Activated T-cell treated with anti-CD3 and anti-CD28 coated beads, Interleukin-2, amount 50 U/mL, for 24 hours (primary cell): ENCODE results near the gene WHRN.

Source experiments
- DNase-seq: peaks from one replicate; pipeline ENCODE4 v3.0.0-alpha.2; 2020
- H3K27ac Mint-ChIP-seq: 2 replicates; pipeline ENCODE4 v1.8.0; 2020; ENCODE audit warnings: mild to moderate bottlenecking, mixed read lengths
- H3K27me3 Mint-ChIP-seq: 2 replicates; pipeline ENCODE4 v1.8.0; 2020; ENCODE audit warnings: mixed read lengths
- H3K36me3 Mint-ChIP-seq: 2 replicates; pipeline ENCODE4 v1.8.0; 2020; ENCODE audit warnings: low read depth, mixed read lengths
- H3K4me1 Mint-ChIP-seq: 2 replicates; pipeline ENCODE4 v1.8.0; 2020; ENCODE audit warnings: low read depth, mixed read lengths
- H3K4me3 Mint-ChIP-seq: 2 replicates; pipeline ENCODE4 v1.8.0; 2020; ENCODE audit warnings: mild to moderate bottlenecking, moderate library complexity, mixed read lengths
- H3K9me3 Mint-ChIP-seq: 2 replicates; pipeline ENCODE4 v1.8.0; 2020; ENCODE audit warnings: mixed read lengths

WHRN gene

GRCh38 chr9:114505187-114506081, at the start of gene WHRN:
TSS of gene WHRN (minus strand) at chr9:114505473. CDS start at chr9:114504801, 672 bp downstream.
- Mint-ChIP-seq H3K4me3 (peak within 1 kb of the TSS; percentile 81), H3K36me3 (no peaks in the 10 kb centered on the region), H3K9me3 (no peaks in the 10 kb centered on the region), H3K27me3 (peaks cover 35% of the 10 kb centered on the region), H3K4me1 (peaks cover 37% of the 10 kb centered on the region), H3K27ac (peak within 1 kb of the TSS; percentile 74)
- DNase-seq, result peak; percentile 89

- Mint-ChIP-seq H3K4me3 (no peak overlapping the region), H3K9me3 (no peaks in the 10 kb centered on the region), H3K27me3 (peaks cover 3% of the 10 kb centered on the region), H3K36me3 (no peaks in the 10 kb centered on the region), H3K4me1 (no peaks in the 10 kb centered on the region), H3K27ac (no peak overlapping the region)
- DNase-seq, result no peak
Observed at GRCh38 chr9:114553202-114553601, 47.9 kb upstream of the WHRN start.

- Mint-ChIP-seq H3K27me3 (peaks cover 3% of the 10 kb centered on the region), H3K36me3 (no peaks in the 10 kb centered on the region), H3K4me3 (no peak overlapping the region), H3K9me3 (no peaks in the 10 kb centered on the region), H3K4me1 (no peaks in the 10 kb centered on the region), H3K27ac (no peak overlapping the region)
- no peak for DNase-seq
Observed at GRCh38 chr9:114552706-114553105, 47.4 kb upstream of the WHRN start.

- H3K27me3 Mint-ChIP-seq, result peaks cover 6% of the 10 kb centered on the region
- no peak overlapping the region for H3K27ac Mint-ChIP-seq
- H3K36me3 Mint-ChIP-seq, result no peaks in the 10 kb centered on the region
- no peaks in the 10 kb centered on the region for H3K9me3 Mint-ChIP-seq
- no peaks in the 10 kb centered on the region for H3K4me1 Mint-ChIP-seq
- no peak overlapping the region for H3K4me3 Mint-ChIP-seq
- DNase-seq, result no peak
Observed at GRCh38 chr9:114551750-114552685, 46.7 kb upstream of the WHRN start.

- Mint-ChIP-seq H3K9me3 (no peaks in the 10 kb centered on the region), H3K36me3 (no peaks in the 10 kb centered on the region), H3K27me3 (peaks cover 6% of the 10 kb centered on the region), H3K4me1 (no peaks in the 10 kb centered on the region), H3K4me3 (no peak overlapping the region), H3K27ac (no peak overlapping the region)
- no peak for DNase-seq
Observed at GRCh38 chr9:114549697-114550330, 44.5 kb upstream of the WHRN start.

- no peak overlapping the region for H3K4me3 Mint-ChIP-seq
- H3K27me3 Mint-ChIP-seq, result peaks cover 6% of the 10 kb centered on the region
- H3K36me3 Mint-ChIP-seq, result no peaks in the 10 kb centered on the region
- no peaks in the 10 kb centered on the region for H3K9me3 Mint-ChIP-seq
- H3K4me1 Mint-ChIP-seq, result no peaks in the 10 kb centered on the region
- H3K27ac Mint-ChIP-seq, result no peak overlapping the region
- DNase-seq, result no peak
Observed at GRCh38 chr9:114546851-114547250, 41.6 kb upstream of the WHRN start.

- H3K4me3 Mint-ChIP-seq, result no peak overlapping the region
- no peak overlapping the region for H3K27ac Mint-ChIP-seq
- H3K36me3 Mint-ChIP-seq, result no peaks in the 10 kb centered on the region
- no peaks in the 10 kb centered on the region for H3K4me1 Mint-ChIP-seq
- H3K9me3 Mint-ChIP-seq, result no peaks in the 10 kb centered on the region
- no peak for DNase-seq
- peaks cover 3% of the 10 kb centered on the region for H3K27me3 Mint-ChIP-seq
Observed at GRCh38 chr9:114545055-114545454, 39.8 kb upstream of the WHRN start.

- Mint-ChIP-seq H3K4me1 (peaks cover 5% of the 10 kb centered on the region), H3K9me3 (no peaks in the 10 kb centered on the region), H3K27me3 (no peaks in the 10 kb centered on the region), H3K36me3 (no peaks in the 10 kb centered on the region), H3K27ac (no peak overlapping the region), H3K4me3 (no peak overlapping the region)
- no peak for DNase-seq
Observed at GRCh38 chr9:114539701-114540380, 34.6 kb upstream of the WHRN start.

- no peaks in the 10 kb centered on the region for H3K9me3 Mint-ChIP-seq
- peaks cover 5% of the 10 kb centered on the region for H3K4me1 Mint-ChIP-seq
- H3K4me3 Mint-ChIP-seq, result no peak overlapping the region
- no peak overlapping the region for H3K27ac Mint-ChIP-seq
- H3K36me3 Mint-ChIP-seq, result no peaks in the 10 kb centered on the region
- DNase-seq, result no peak
- no peaks in the 10 kb centered on the region for H3K27me3 Mint-ChIP-seq
Observed at GRCh38 chr9:114538241-114538640, 33.0 kb upstream of the WHRN start.

GRCh38 chr9:114532561-114533237, 27.4 kb upstream of the WHRN start:
- no peaks in the 10 kb centered on the region for H3K36me3 Mint-ChIP-seq
- H3K27me3 Mint-ChIP-seq, result peaks cover 4% of the 10 kb centered on the region
- H3K9me3 Mint-ChIP-seq, result no peaks in the 10 kb centered on the region
- H3K4me3 Mint-ChIP-seq, result no peak overlapping the region
- DNase-seq, result no peak
- H3K27ac Mint-ChIP-seq, result no peak overlapping the region
- no peaks in the 10 kb centered on the region for H3K4me1 Mint-ChIP-seq

- no peaks in the 10 kb centered on the region for H3K4me1 Mint-ChIP-seq
- no peak overlapping the region for H3K27ac Mint-ChIP-seq
- H3K9me3 Mint-ChIP-seq, result no peaks in the 10 kb centered on the region
- no peak overlapping the region for H3K4me3 Mint-ChIP-seq
- H3K27me3 Mint-ChIP-seq, result peaks cover 7% of the 10 kb centered on the region
- DNase-seq, result no peak
- H3K36me3 Mint-ChIP-seq, result no peaks in the 10 kb centered on the region
Observed at GRCh38 chr9:114529285-114529684, 24.0 kb upstream of the WHRN start.

GRCh38 chr9:114526807-114527206, 21.5 kb upstream of the WHRN start:
- Mint-ChIP-seq H3K27ac (no peak overlapping the region), H3K4me1 (no peaks in the 10 kb centered on the region)

GRCh38 chr9:114525513-114525912, 20.2 kb upstream of the WHRN start:
- Mint-ChIP-seq H3K9me3 (no peaks in the 10 kb centered on the region), H3K27me3 (peaks cover 22% of the 10 kb centered on the region), H3K27ac (no peak overlapping the region), H3K36me3 (no peaks in the 10 kb centered on the region), H3K4me1 (no peaks in the 10 kb centered on the region), H3K4me3 (no peak overlapping the region)
- no peak for DNase-seq

More at GRCh38 chr9:114526807-114527206, 21.5 kb upstream of the WHRN start:
- no peak overlapping the region for H3K4me3 Mint-ChIP-seq
- H3K9me3 Mint-ChIP-seq, result no peaks in the 10 kb centered on the region
- no peaks in the 10 kb centered on the region for H3K36me3 Mint-ChIP-seq
- peaks cover 15% of the 10 kb centered on the region for H3K27me3 Mint-ChIP-seq
- no peak for DNase-seq
